Renal pelvis (tissue), 4 donors: ENCODE results near the gene MED27. TPM values are rescaled to one million over a fixed set of nuclear protein-coding genes. Genes with fewer than 3 reads are reported as not detected.
"Not testable (repeated sequence)": the region's sequence is repeated elsewhere in the genome, so short reads cannot be mapped to it uniquely, and the experiment has no call there.

ENCODE experiments used
- DNase-seq: peaks from one replicate; pipeline ENCODE4 v3.0.0-alpha.2; 2013
- polyA plus RNA-seq, 3 donors: library from polyadenylated mRNA; unstranded; fragments of 120-200 nt; gene quantifications; one replicate each; pipeline ENCODE4 v1.2.1, GENCODE V29; 2013; ENCODE audit not compliant: insufficient read length in 3 of 3

MED27 gene
- polyA plus RNA-seq, 3 donors, result 20.9 to 24.7 (median 21.3) TPM

- DNase-seq, result peak; percentile 45
These were observed 56.1 kb downstream of the MED27 start for GRCh38 chr9:132023419-132024180.

- DNase-seq, result no peak
These were observed 58.7 kb downstream of the MED27 start for GRCh38 chr9:132020820-132021510.

- no peak for DNase-seq
These were observed 59.4 kb downstream of the MED27 start for GRCh38 chr9:132020272-132020671.

GRCh38 chr9:132019702-132020101 is 60.0 kb downstream of the MED27 start:
- DNase-seq, result no peak

GRCh38 chr9:132018957-132019405 is 60.7 kb downstream of the MED27 start:
- DNase-seq, result no peak

- no peak for DNase-seq
These were observed 63.2 kb downstream of the MED27 start for GRCh38 chr9:132016456-132016855.

GRCh38 chr9:132015866-132016265 is 63.8 kb downstream of the MED27 start:
- DNase-seq, result no peak

GRCh38 chr9:132014218-132014805 is 65.4 kb downstream of the MED27 start:
- no peak for DNase-seq

GRCh38 chr9:132012704-132013357 is 66.8 kb downstream of the MED27 start:
- DNase-seq, result no peak

- no peak for DNase-seq
These were observed 67.8 kb downstream of the MED27 start for GRCh38 chr9:132011896-132012295.

GRCh38 chr9:132011309-132011708 is 68.4 kb downstream of the MED27 start:
- DNase-seq, result no peak

- not testable (repeated sequence) for DNase-seq
These were observed 69.5 kb downstream of the MED27 start for GRCh38 chr9:132010201-132010600.

- no peak for DNase-seq
These were observed 70.5 kb downstream of the MED27 start for GRCh38 chr9:132008855-132009812.

- DNase-seq, result no peak
These were observed 71.4 kb downstream of the MED27 start for GRCh38 chr9:132008184-132008803.

- DNase-seq, result no peak
These were observed 72.2 kb downstream of the MED27 start for GRCh38 chr9:132007371-132008025.

GRCh38 chr9:132006677-132007370 is 72.8 kb downstream of the MED27 start:
- DNase-seq, result no peak

GRCh38 chr9:132005899-132006298 is 73.8 kb downstream of the MED27 start:
- no peak for DNase-seq

GRCh38 chr9:132004323-132004722 is 75.3 kb downstream of the MED27 start:
- no peak for DNase-seq

GRCh38 chr9:132003896-132004295 is 75.8 kb downstream of the MED27 start:
- DNase-seq, result no peak

GRCh38 chr9:132003319-132003704 is 76.4 kb downstream of the MED27 start:
- no peak for DNase-seq
